SU-DHL-6 (cell line): ENCODE results near the gene EPHA7.
A peak's percentile ranks its signal among the peaks of the same experiment; 100 is the strongest.

Experiments
- H2AFZ ChIP-seq: fragments of 200-600 bp; sonication (generic); 2 replicates; pipeline ENCODE4 v1.6.1; 2014; ENCODE audit warnings: low read depth, mild to moderate bottlenecking, moderate library complexity, mixed read lengths, antibody characterized with exemption, low read length; ENCODE audit not compliant: severe bottlenecking
- H3F3A ChIP-seq: fragments of 200-600 bp; shearing (Covaris generic); 2 replicates; pipeline ENCODE4 v1.6.0; 2016; ENCODE audit warnings: antibody characterized with exemption, mild to moderate bottlenecking; ENCODE audit not compliant: insufficient read depth
- H3K27ac ChIP-seq: fragments of 200-600 bp; sonication (generic); 2 replicates; pipeline ENCODE4 v1.5.1; 2016; ENCODE audit warnings: low read depth, mild to moderate bottlenecking, low read length, moderate library complexity, mixed read lengths
- H3K27me3 ChIP-seq: fragments of 200-600 bp; sonication (generic), shearing (Covaris generic); 2 replicates; pipeline ENCODE4 v1.6.0; 2014; ENCODE audit warnings: mild to moderate bottlenecking, low read length
- H3K36me3 ChIP-seq: fragments of 200-600 bp; sonication (generic); 2 replicates; pipeline ENCODE4 v1.6.1; 2014; ENCODE audit warnings: mild to moderate bottlenecking, low read length, mixed read lengths
- H3K4me2 ChIP-seq: fragments of 300-600, 200-600 bp; shearing (Covaris generic), sonication (generic); 2 replicates; pipeline ENCODE4 v1.6.0; 2014; ENCODE audit warnings: low read length, low read depth, mild to moderate bottlenecking; ENCODE audit not compliant: poor library complexity, severe bottlenecking
- H3K4me3 ChIP-seq: fragments of 200-600 bp; sonication (generic); 2 replicates; pipeline ENCODE4 v1.5.1; 2014; ENCODE audit warnings: antibody characterized with exemption, low read length, mild to moderate bottlenecking, mixed read lengths; ENCODE audit not compliant: insufficient read depth, poor library complexity, severe bottlenecking
- H3K79me2 ChIP-seq: fragments of 200-600 bp; sonication (generic); 2 replicates; pipeline ENCODE4 v1.6.1; 2014; ENCODE audit warnings: mild to moderate bottlenecking, low read length, moderate library complexity; ENCODE audit not compliant: insufficient read depth
- H3K9ac ChIP-seq: fragments of 200-600 bp; sonication (generic); 2 replicates; pipeline ENCODE4 v1.7.0; 2014; ENCODE audit warnings: mild to moderate bottlenecking, low read length
- H3K9me2 ChIP-seq: fragments of 200-600 bp; sonication (generic); replicated peaks from 2 replicates; pipeline ENCODE4 v1.6.1; 2014; ENCODE audit warnings: low read length; ENCODE audit not compliant: insufficient read depth
- H3K9me3 ChIP-seq: fragments of 200-600 bp; sonication (generic); 2 replicates; pipeline ENCODE4 v1.6.1; 2014; ENCODE audit warnings: low read length, mixed read lengths; ENCODE audit not compliant: insufficient read depth
- H4K20me1 ChIP-seq: fragments of 200-600 bp; sonication (generic); 2 replicates; pipeline ENCODE4 v1.6.1; 2014; ENCODE audit warnings: low read depth, mild to moderate bottlenecking, antibody characterized with exemption, low read length, moderate library complexity, mixed read lengths
- CTCF ChIP-seq: fragments of 200-600 bp; sonication (generic); IDR thresholded peaks from one replicate; pipeline ENCODE4 v1.5.1; 2017; ENCODE audit warnings: antibody characterized with exemption, mild to moderate bottlenecking, low read length, moderate library complexity; ENCODE audit not compliant: insufficient read depth, poor library complexity, severe bottlenecking
- EZH2phosphoT487 ChIP-seq: fragments of 200-600 bp; sonication (generic), shearing (Covaris generic); conservative IDR thresholded peaks from 2 replicates; pipeline ENCODE4 v1.6.1; 2018; ENCODE audit warnings: mild to moderate bottlenecking, antibody characterized with exemption, low read length, moderate library complexity, mixed read lengths

The EPHA7 gene

GRCh38 chr6:93424303-93425064, 5.1 kb upstream of the EPHA7 start:
- Histone ChIP-seq H3K27ac (no peak overlapping the region), H3K4me2 (no peak overlapping the region), H2AFZ (no peak overlapping the region), H3K79me2 (no peaks in the 10 kb centered on the region), H3K36me3 (no peaks in the 10 kb centered on the region), H3K9ac (no peak overlapping the region), H3K9me3 (no peaks in the 10 kb centered on the region), H3K4me3 (no peak overlapping the region), H3K9me2 (no peaks in the 10 kb centered on the region), H4K20me1 (no peaks in the 10 kb centered on the region), H3F3A (no peaks in the 10 kb centered on the region), H3K27me3 (no peaks in the 10 kb centered on the region)
- TF ChIP-seq EZH2phosphoT487 = no peak
- no peak for TF ChIP-seq CTCF

GRCh38 chr6:93423542-93423941, 4.2 kb upstream of the EPHA7 start:
- Histone ChIP-seq H3F3A (no peaks in the 10 kb centered on the region), H3K9ac (no peak overlapping the region), H3K36me3 (no peaks in the 10 kb centered on the region), H3K9me3 (no peaks in the 10 kb centered on the region), H3K27me3 (no peaks in the 10 kb centered on the region), H3K4me2 (no peak overlapping the region), H2AFZ (no peak overlapping the region), H4K20me1 (no peaks in the 10 kb centered on the region), H3K79me2 (no peaks in the 10 kb centered on the region), H3K27ac (no peak overlapping the region), H3K4me3 (no peak overlapping the region), H3K9me2 (no peaks in the 10 kb centered on the region)
- peak; percentile 33 for TF ChIP-seq CTCF
- TF ChIP-seq EZH2phosphoT487 = no peak

- H2AFZ ChIP-seq = no peak overlapping the region
- H3K4me3 ChIP-seq = no peak overlapping the region
- no peak overlapping the region for H3K9ac ChIP-seq
- no peaks in the 10 kb centered on the region for H3F3A ChIP-seq
- no peaks in the 10 kb centered on the region for H3K9me2 ChIP-seq
- no peak for TF ChIP-seq CTCF
- TF ChIP-seq EZH2phosphoT487 = no peak
- no peaks in the 10 kb centered on the region for H4K20me1 ChIP-seq
- H3K27ac ChIP-seq = no peak overlapping the region
- no peak overlapping the region for H3K4me2 ChIP-seq
- no peaks in the 10 kb centered on the region for H3K9me3 ChIP-seq
- H3K27me3 ChIP-seq = no peaks in the 10 kb centered on the region
- no peaks in the 10 kb centered on the region for H3K36me3 ChIP-seq
- no peaks in the 10 kb centered on the region for H3K79me2 ChIP-seq
Measured at GRCh38 chr6:93420163-93420795, 920 bp upstream of the EPHA7 start.
